Activated T-helper 1 cell treated with Interleukin-2 at 50 U/mL for 16 hours (primary cell): Measurements from ENCODE around the gene RAET1G.
"Not testable (repeated sequence)": the region's sequence is repeated elsewhere in the genome, so short reads cannot be mapped to it uniquely, and the experiment has no call there.

Source experiments
- DNase-seq: peaks from one replicate; pipeline ENCODE4 v3.0.0-alpha.2; 2020; ENCODE audit warnings: low read depth

RAET1G gene

DNA sequence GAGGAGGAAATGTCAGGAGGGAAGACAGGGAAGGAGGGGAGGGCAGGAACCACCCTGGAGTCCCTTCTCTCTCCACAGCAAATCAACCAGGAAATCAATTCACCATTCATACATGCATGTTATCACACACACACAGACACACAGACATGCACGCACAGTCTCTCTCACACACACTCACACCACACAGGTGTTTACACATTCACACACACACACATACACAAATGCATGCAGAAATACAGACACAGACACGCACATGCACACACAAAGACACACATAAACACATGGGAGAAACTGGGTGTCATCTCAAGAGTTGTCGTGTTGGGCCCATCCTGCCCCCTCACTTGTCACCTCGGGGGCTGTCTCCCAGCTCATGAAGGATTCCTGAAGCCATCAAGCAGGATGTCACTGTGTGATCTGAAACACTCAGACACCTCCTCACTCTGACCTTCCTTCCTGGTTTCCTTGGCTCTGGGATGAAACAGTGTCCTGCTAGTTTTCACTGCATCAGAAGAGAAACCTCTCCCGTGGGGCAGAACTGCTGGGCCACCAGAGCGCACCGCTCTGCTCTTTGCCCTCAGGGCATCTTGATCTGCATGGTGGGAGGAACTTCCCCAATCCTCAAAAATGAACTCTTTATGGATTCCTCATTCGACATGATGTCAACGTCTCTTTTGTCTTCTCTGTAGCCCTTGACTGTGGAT lies 9.2 kb downstream of the RAET1G start:
- no peak for DNase-seq

DNA sequence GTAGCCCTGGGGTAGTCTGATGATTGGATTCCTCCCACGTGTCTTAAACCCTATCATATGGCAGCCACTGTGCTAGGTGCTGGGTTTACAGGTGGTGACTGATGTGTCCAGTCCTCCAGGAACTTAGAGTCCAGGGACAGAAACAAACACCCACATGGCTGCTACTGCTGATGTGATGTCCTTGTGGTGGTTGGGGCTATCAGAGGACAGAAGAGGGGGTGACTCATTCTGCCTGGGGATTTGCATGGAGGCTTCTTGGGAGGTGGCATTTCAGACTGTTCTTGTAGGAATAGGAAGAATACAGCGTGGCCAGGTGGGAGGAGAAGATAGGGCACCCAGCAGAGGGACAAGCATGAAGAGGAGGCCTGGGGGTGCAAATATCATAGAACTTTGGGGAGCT lies 9.8 kb downstream of the RAET1G start:
- DNase-seq: no peak

- not testable (repeated sequence) for DNase-seq
Observed at GRCh38 chr6:149912680-149913079, 10.2 kb downstream of the RAET1G start.

DNA sequence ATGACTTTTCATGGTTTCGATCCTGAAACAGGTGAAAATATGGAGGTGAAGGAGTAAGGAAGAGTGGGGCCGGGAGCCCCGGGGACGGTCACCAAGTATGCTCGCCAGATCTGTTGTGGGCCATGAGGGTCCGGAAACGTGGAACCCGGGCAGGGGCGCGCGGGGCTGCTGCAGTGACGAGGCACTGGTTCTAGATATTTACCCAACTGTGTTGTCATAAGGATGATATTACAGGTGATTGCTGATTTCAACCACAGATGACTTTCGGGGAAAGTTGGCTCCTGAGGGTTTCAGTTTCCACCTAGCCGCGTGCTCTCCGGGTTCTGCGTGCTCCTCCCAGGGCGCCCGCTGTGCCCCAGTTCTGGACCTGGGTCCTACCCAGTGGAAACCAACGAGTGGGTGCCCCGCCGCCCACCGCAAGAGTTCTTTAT lies 12.2 kb downstream of the RAET1G start:
- no peak for DNase-seq

DNA sequence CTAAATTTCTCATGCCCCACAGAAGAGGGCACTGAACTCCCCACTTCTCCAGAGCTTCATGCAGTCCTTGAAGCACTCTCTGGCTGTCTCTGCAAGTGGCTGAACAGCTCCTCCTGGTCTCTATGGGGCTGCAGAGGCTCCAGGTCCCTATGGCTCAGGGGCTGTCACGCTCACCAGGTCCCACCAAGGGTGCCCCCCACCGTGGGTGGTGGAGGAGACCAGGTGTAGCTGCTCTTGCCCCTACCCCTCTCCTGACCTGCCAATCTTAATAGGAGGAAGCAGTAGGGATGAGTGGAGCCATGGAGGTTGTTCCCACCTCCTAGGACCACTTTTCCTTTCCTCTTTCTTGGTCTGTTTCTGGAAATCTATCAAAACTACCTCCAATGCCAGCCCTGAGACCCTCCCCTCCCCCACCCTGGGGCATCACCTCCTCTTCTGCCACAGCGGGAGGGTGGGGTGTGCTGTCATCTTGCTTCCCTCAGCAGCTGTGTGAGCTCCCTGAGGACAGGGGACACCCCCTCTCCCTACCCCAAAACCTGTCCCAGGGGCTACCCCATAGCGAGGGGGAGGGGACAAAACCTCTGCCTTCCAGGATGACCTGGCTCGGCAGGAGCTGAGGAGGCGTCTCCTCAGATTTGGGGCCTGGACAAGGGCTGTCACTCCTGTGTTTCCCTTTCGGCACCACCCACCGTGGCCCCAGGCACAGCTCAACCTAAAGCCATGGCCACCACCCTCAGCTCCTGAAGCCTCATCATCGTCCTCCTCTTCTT lies 13.0 kb downstream of the RAET1G start:
- DNase-seq: no peak

- DNase-seq: not testable (repeated sequence)
Observed at GRCh38 chr6:149908480-149908879, 14.4 kb downstream of the RAET1G start.

DNA sequence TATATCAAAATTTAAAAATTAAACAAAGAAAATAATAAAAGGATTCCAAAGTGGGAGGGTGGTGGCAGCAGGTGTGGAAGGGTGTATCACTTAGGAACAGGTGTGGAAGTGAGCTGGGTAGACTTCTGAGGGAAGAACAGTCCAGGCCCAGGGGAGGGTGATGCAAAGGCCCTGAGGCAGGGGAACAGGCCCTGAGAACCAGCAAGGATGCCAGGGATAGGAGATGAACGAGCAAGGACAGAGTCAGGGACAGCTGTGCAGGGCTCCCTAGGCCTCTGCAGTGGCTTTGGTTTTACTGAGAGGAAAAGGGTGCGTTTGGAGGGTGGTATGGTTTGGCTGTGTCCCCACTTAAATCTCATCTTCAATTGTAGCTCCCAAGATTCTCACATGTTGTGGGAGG lies 15.6 kb downstream of the RAET1G start:
- DNase-seq: no peak

- no peak for DNase-seq
Observed at GRCh38 chr6:149906405-149906804, 16.5 kb downstream of the RAET1G start.

GRCh38 chr6:149905911-149906371 lies 17.0 kb downstream of the RAET1G start:
- no peak for DNase-seq

DNA sequence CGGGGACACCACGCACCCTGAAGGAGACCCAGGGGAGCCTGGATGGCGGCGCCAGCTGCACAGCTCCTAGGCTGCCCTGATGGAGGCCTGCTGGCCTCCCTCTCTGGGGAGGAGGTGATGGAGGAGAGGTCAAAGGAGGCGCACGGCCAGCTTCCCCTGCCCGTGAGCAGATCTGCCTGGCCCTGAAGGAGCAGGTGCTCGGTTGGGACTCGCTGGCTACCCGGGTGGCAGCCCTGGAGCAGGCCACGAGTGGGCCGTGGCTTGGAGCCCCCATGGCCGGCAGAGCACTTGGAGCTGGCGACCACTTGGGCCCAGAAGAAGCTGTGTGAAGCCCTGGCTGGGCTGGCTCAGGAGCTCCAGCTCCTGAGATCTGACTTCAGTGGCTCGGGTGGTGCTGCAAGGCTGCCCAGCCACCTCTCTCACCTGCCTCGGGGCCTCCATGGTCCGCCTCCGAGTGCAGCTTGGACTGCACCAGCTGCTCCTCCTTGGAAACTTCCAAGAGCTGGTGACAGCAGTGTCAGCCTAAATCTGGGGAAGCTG lies 17.5 kb downstream of the RAET1G start:
- no peak for DNase-seq

DNA sequence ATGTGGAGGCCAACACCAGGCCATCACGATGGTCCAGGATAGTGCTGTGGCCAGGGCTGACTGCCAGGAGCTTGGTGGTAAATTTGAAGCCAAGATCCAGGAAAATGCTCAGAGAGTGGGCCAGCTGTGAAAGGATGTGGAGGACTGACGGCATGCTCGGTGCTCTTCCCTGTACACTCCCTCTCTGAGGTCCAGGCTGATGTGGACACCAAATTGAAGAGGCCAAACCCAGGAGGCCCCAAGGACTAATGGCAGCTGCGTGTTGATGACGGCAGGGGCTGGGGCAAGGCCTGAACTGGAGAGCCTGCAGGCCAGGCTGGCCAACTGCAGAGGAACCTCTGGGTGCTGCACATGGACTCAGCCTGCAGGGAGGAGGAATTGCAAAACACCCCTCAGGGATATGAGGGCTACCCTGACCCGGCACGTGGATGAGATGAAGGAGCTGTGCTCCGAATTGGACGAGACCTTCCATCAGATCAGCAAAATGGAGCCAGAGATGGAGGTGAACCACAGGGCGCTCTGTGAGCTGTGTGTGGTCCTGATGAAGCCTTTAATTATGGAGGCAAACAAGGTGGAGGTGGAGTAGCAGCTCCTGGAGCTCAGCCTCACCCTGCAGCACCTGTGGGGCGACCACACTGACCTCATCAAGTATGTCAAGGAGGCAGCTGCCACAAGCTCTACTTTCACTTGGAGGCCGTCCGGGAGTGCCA lies 18.1 kb downstream of the RAET1G start:
- no peak for DNase-seq

DNA sequence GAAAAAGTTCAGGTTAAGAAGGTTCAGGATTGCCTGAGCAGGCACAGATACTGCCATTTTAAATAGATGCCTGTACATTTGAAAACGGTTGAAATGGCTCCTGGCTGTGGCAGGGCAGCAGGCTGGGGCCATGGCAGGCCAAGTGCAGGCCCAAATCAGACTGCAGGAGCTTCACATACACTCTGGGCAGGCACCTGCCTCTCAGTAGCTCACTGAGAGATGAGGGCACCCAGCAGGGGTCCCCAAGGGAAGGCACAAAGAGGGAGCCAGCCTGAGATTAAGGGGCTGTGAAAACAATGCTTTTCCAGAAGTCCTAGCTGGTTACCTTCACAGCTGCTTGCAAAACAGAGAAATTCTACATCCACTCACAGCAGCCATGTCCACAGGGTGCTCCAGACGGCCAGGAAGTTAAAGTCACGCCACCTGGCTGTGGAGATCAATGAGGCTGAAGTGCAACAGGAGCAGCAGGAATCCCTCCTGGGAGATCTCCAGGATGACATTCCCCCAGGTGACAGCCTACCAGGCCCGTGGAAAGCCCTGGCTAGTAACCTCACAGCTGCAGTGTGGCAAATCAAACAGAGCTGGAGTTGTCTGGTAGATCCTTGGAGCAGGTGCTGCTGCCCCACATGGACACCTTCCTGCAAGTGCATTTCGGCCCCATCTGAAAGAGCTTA lies 18.8 kb downstream of the RAET1G start:
- no peak for DNase-seq

DNA sequence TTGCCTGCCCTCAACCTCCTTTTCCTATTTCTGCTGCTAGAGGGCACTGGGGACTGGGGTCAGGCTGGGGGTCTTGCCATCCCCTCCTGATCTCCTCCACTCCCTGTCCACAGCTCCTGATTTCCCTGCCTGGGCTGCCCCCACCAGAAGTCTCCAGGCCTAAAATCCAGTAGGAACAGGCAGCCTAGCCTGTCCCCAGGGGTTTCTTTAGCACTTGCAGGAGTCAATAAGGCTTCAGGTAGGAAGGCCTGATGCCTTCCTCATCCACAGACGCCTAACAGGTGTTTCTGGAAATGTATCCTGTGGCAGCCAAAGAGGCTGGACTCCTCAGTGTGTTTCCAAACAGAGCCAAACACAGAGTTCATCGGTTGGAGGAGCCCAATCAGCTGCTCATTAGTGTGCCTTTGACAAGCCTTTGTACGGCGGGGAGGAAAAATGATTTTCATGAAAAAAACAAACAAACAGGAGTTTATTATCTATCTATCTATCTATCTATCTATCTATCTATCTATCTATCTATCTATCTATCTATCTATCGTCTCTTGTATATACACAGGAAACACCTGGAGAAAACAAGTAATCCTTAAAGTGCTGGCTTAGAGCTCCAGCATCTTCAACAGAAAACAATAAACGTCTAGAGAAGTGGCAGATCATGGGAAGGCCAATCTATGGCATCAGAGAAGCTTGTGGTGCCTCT lies 21.3 kb downstream of the RAET1G start:
- no peak for DNase-seq

DNA sequence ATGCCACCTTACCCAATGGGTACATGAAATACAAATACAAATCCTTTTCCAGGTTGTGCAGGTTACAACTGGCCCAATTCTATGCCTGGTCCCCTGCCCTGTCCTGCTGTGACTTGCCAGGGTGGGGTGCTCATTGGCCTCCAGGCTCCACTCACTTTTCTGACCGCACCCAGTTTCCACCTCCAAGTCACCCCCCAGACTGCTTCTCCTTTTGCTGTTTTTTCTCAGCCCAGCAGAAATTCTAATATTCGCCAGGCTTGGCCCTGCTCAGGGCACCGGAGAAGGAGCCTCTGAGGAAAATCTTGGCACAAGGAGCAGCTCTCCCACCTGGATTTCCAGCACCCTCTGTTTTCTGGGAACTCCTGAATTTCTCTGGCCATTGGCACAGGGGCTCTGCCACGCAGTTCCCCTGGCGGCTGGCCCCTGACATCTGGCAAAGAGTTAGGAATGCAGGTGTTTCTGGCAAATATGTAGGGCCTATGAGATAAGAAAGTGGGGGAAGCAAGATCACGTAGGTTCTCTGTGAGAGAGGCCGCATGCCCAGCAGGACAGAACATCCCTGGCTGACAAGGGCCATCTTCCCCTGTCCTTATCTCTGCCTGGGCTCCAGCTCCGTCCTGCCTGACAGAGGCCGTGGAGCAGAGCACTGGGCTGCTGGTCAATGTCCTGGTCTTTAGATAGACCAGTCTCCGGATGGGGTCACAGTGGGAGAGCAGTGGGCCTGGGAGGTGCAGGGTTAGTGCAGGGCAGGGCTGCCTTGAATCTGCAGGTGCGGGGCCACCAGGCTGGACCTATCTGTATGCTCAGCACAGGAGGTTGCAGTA lies 22.1 kb downstream of the RAET1G start:
- no peak for DNase-seq

GRCh38 chr6:149899926-149900619 lies 22.8 kb downstream of the RAET1G start:
- no peak for DNase-seq

DNA sequence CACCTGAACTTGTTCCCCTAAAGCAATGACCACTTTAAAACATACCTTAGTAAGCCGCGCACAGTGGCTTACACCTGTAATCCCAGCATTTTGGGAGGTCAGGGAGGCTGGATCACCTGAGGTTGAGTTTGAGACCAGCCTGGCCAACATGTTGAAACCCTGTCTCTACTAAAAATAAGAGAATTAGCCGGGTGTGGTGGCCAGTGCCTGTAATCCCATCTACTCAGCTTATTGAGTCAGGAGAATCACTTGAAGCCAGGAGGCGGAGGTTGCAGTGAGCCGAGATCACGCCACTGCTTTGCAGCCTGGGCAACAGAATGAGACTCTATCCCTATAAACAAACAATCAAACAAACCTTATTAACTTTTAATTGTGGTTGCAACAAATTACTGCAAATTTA lies 23.4 kb downstream of the RAET1G start:
- DNase-seq: no peak

DNA sequence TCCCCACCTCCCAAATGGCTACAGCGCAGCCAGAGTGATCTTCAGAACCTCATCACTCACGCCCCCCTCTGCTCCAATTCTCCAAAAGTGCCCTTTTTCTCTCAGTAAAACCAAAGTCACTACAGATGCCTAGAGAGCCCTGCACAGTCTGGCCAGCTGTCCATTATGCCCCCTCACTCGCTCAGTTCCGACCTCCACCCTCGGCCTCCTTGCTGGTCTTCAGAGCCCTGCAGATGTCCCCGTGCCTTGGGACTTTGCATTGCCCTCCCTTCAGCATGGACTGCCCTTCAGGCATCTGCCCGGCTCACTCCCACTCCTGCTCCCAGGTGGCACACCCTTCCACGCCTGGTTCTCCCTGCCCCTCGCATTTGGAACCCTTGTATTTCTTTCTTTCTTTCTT lies 24.0 kb downstream of the RAET1G start:
- no peak for DNase-seq

- no peak for DNase-seq
Observed at GRCh38 chr6:149897855-149898744, 24.8 kb downstream of the RAET1G start, which contains the start of gene RAET1E. Gene RAET1E, minus strand, starts transcription at chr6:149898113. Its CDS starts 7,212 bp downstream, at chr6:149890901.
